Astrocyte (in vitro differentiated cells and primary cell): Measurements from ENCODE around the gene TERB1. TPM values are rescaled to one million over a fixed set of nuclear protein-coding genes. Genes with fewer than 3 reads are reported as not detected.

ENCODE experiments used
- DNase-seq: peaks from one replicate; pipeline ENCODE4 v3.0.0-alpha.2; 2010; ENCODE audit warnings: low read depth
- FAIRE-seq: peaks from 2 replicates; lab custom pipeline; 2011; peaks lifted over from hg19 to GRCh38; lab: Jason Lieb, UNC
- H2AFZ ChIP-seq: 2 replicates; pipeline ENCODE4 v1.6.0; 2012; ENCODE audit warnings: low read depth, low read length, inconsistent platforms
- H3K27ac ChIP-seq: 2 replicates; pipeline ENCODE4 v1.5.1; 2011; ENCODE audit warnings: low read depth, low read length, inconsistent platforms
- H3K27me3 ChIP-seq: 2 replicates; pipeline ENCODE4 v1.6.0; 2011; ENCODE audit warnings: low read length, inconsistent platforms; ENCODE audit not compliant: insufficient read depth
- H3K36me3 ChIP-seq: 2 replicates; pipeline ENCODE4 v1.5.1; 2011; ENCODE audit warnings: low read length, inconsistent platforms; ENCODE audit not compliant: insufficient read depth
- H3K4me1 ChIP-seq: 2 replicates; pipeline ENCODE4 v1.5.1; 2011; ENCODE audit warnings: low read length, inconsistent platforms; ENCODE audit not compliant: insufficient read depth
- H3K4me2 ChIP-seq: 2 replicates; pipeline ENCODE4 v1.6.0; 2012; ENCODE audit warnings: low read length, inconsistent platforms
- H3K4me3 ChIP-seq: 2 replicates; pipeline ENCODE4 v1.5.1; 2011; ENCODE audit warnings: low read depth, mild to moderate bottlenecking, low read length, inconsistent platforms; ENCODE audit not compliant: insufficient read depth
- H3K79me2 ChIP-seq: 2 replicates; pipeline ENCODE4 v1.6.0; 2012; ENCODE audit warnings: mild to moderate bottlenecking, low read length, inconsistent platforms; ENCODE audit not compliant: insufficient read depth
- H3K9ac ChIP-seq: 2 replicates; pipeline ENCODE4 v1.6.0; 2012; ENCODE audit warnings: mild to moderate bottlenecking, low read length, inconsistent platforms
- H3K9me3 ChIP-seq: 2 replicates; pipeline ENCODE4 v1.5.1; 2012; ENCODE audit warnings: low read depth, mild to moderate bottlenecking, low read length, inconsistent platforms; ENCODE audit not compliant: insufficient read depth
- H4K20me1 ChIP-seq: 2 replicates; pipeline ENCODE4 v1.6.0; 2012; ENCODE audit warnings: low read length, inconsistent platforms; ENCODE audit not compliant: insufficient read depth
- H3K27ac Mint-ChIP-seq: one replicate; pipeline ENCODE4 v1.8.0; 2021; ENCODE audit warnings: mild to moderate bottlenecking, mixed read lengths; ENCODE audit not compliant: unreplicated experiment
- H3K27me3 Mint-ChIP-seq: one replicate; pipeline ENCODE4 v1.8.0; 2021; ENCODE audit warnings: low read depth, mixed read lengths; ENCODE audit not compliant: unreplicated experiment
- H3K36me3 Mint-ChIP-seq: one replicate; pipeline ENCODE4 v1.8.0; 2021; ENCODE audit warnings: low read depth, mixed read lengths; ENCODE audit not compliant: unreplicated experiment
- H3K4me1 Mint-ChIP-seq: one replicate; pipeline ENCODE4 v1.8.0; 2021; ENCODE audit warnings: low read depth, mixed read lengths; ENCODE audit not compliant: unreplicated experiment
- H3K4me3 Mint-ChIP-seq: one replicate; pipeline ENCODE4 v1.8.0; 2021; ENCODE audit warnings: mild to moderate bottlenecking, moderate library complexity, mixed read lengths; ENCODE audit not compliant: unreplicated experiment
- H3K9me3 Mint-ChIP-seq: one replicate; pipeline ENCODE4 v1.8.0; 2021; ENCODE audit warnings: mild to moderate bottlenecking, mixed read lengths; ENCODE audit not compliant: unreplicated experiment
- CTCF ChIP-seq: IDR thresholded peaks from 2 replicates; pipeline ENCODE4 v1.5.1; 2011; ENCODE audit warnings: low read depth, mild to moderate bottlenecking, inconsistent platforms, low read length, moderate library complexity; ENCODE audit not compliant: insufficient read depth
- EZH2 ChIP-seq: IDR thresholded peaks from 2 replicates; pipeline ENCODE4 v1.6.1; 2012; ENCODE audit warnings: mild to moderate bottlenecking, low read length, inconsistent platforms; ENCODE audit not compliant: insufficient read depth
- total RNA-seq: library from RNA; stranded (reverse); gene quantifications from 2 replicates; pipeline ENCODE4 v1.2.1, GENCODE V29; 2021

Gene TERB1
- total RNA-seq, 1 donor from 2014 or later: 0.16 TPM

DNA sequence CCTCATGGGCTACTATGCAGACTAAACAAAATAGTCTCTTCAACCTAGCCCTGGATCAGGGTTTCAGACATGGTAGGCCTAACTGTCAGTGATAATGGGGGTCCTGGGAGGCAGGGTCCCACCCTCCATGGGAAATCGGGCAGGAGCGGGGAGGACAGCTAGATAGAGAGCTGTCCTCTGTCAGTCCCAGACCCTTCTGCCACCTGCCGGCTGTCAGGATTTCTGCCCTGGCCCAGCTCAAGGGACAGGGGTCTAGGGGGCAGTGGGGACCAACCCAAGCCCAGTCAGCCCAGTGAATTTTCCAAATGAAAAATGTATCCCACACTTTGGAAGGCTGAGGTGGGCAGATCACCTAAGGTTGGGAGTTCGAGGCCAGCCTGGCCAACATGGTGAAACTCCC is 48.2 kb upstream of the TERB1 start:
- Mint-ChIP-seq H3K27ac (no peak overlapping the region), H3K4me1 (peaks cover 5% of the 10 kb centered on the region), H3K9me3 (peaks cover 2% of the 10 kb centered on the region), H3K27me3 (peaks cover 77% of the 10 kb centered on the region), H3K36me3 (no peaks in the 10 kb centered on the region), H3K4me3 (no peak overlapping the region)
- TF ChIP-seq EZH2: no peak
- no peak for TF ChIP-seq CTCF
- FAIRE-seq (no peak), DNase-seq (no peak)
- H3K79me2 ChIP-seq: no peaks in the 10 kb centered on the region
- no peaks in the 10 kb centered on the region for H3K9me3 ChIP-seq
- no peak overlapping the region for H2AFZ ChIP-seq
- no peaks in the 10 kb centered on the region for H3K36me3 ChIP-seq
- H3K4me1 ChIP-seq: peaks cover 3% of the 10 kb centered on the region
- peaks cover 5% of the 10 kb centered on the region for H4K20me1 ChIP-seq
- H3K9ac ChIP-seq: no peak overlapping the region
- H3K4me2 ChIP-seq: no peak overlapping the region
- H3K4me3 ChIP-seq: no peak overlapping the region
- peaks cover 35% of the 10 kb centered on the region for H3K27me3 ChIP-seq
- H3K27ac ChIP-seq: no peak overlapping the region

DNA sequence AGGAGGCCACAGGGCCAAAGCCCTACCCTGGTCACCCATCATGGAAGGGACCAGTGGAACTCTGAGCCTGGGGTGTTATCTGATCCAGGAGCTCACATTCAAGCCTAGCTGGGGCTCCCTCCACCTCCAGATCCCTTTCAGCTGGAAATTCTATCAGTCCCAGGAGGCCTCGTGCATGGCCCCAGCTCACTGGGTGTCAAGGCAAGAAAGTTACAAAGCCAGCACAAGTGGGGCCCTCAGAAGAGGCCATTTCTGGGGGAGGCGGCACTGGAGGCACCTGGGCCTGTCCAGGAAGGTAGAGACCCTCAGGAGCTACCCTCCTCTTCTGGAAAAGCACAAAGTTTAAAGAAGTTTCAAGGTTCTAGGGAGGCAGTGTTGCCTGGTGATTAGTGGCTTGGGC is 47.6 kb upstream of the TERB1 start:
- H3K27ac Mint-ChIP-seq: no peak overlapping the region
- Histone ChIP-seq H3K4me3 (no peak overlapping the region), H3K4me1 (peaks cover 4% of the 10 kb centered on the region), H4K20me1 (peaks cover 5% of the 10 kb centered on the region), H2AFZ (no peak overlapping the region), H3K27me3 (peaks cover 36% of the 10 kb centered on the region), H3K9me3 (no peaks in the 10 kb centered on the region), H3K9ac (no peak overlapping the region), H3K27ac (no peak overlapping the region), H3K79me2 (no peaks in the 10 kb centered on the region), H3K4me2 (no peak overlapping the region), H3K36me3 (no peaks in the 10 kb centered on the region)
- FAIRE-seq (no peak), DNase-seq (no peak)
- no peaks in the 10 kb centered on the region for H3K36me3 Mint-ChIP-seq
- no peak for TF ChIP-seq EZH2
- no peak overlapping the region for H3K4me3 Mint-ChIP-seq
- peaks cover 73% of the 10 kb centered on the region for H3K27me3 Mint-ChIP-seq
- H3K9me3 Mint-ChIP-seq: peaks cover 2% of the 10 kb centered on the region
- H3K4me1 Mint-ChIP-seq: peaks cover 5% of the 10 kb centered on the region

DNA sequence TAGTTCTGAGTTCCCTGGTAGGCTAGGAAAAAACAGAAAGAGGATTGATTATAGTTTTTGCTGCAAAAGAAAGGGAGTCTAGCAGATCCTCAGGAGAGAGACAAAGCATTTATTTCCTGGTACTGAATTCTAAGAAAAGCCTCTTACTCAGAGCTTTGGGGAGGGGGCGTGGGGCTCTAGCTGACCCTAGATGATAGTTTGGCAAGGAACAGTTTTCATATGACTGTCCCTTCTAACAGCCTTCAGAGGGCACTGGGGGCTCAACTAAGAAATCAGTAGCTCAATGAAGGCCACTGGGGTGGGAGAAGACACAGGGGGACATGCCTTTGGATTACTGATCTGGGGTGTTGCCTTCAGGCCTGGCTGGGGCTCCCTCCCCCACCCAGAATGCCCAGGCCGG is 46.8 kb upstream of the TERB1 start:
- no peaks in the 10 kb centered on the region for H3K9me3 ChIP-seq
- no peak for FAIRE-seq
- no peak overlapping the region for H2AFZ ChIP-seq
- no peaks in the 10 kb centered on the region for H3K36me3 ChIP-seq
- Mint-ChIP-seq H3K9me3 (peaks cover 8% of the 10 kb centered on the region), H3K36me3 (no peaks in the 10 kb centered on the region), H3K27me3 (peaks cover 74% of the 10 kb centered on the region), H3K4me1 (peaks cover 5% of the 10 kb centered on the region), H3K4me3 (no peak overlapping the region), H3K27ac (no peak overlapping the region)
- TF ChIP-seq EZH2 (no peak), CTCF (no peak)
- no peak for DNase-seq
- no peak overlapping the region for H3K4me3 ChIP-seq
- H4K20me1 ChIP-seq: peaks cover 5% of the 10 kb centered on the region
- H3K27me3 ChIP-seq: peaks cover 39% of the 10 kb centered on the region
- H3K79me2 ChIP-seq: no peaks in the 10 kb centered on the region
- no peak overlapping the region for H3K27ac ChIP-seq
- H3K4me1 ChIP-seq: peaks cover 4% of the 10 kb centered on the region
- no peak overlapping the region for H3K4me2 ChIP-seq
- H3K9ac ChIP-seq: no peak overlapping the region
